LNCaP clone FGC (cell line): ENCODE data around the gene ATG9A.

Source experiments
- DNase-seq: peaks from one replicate; pipeline ENCODE4 v3.0.0-alpha.2; 2011; ENCODE audit warnings: low read depth
- H3K4me3 ChIP-seq: 2 replicates; pipeline ENCODE4 v1.5.1; 2011; ENCODE audit warnings: mild to moderate bottlenecking, low read depth, low read length, control low read depth
- TF ChIP-seq, protein P1 (sequence below): IDR thresholded peaks from 2 replicates; pipeline ENCODE4 v1.5.1; 2012; ENCODE audit warnings: mild to moderate bottlenecking; ENCODE audit not compliant: control insufficient read depth, insufficient read depth; ENCODE audit errors: extremely low read depth

ATG9A gene

DNA sequence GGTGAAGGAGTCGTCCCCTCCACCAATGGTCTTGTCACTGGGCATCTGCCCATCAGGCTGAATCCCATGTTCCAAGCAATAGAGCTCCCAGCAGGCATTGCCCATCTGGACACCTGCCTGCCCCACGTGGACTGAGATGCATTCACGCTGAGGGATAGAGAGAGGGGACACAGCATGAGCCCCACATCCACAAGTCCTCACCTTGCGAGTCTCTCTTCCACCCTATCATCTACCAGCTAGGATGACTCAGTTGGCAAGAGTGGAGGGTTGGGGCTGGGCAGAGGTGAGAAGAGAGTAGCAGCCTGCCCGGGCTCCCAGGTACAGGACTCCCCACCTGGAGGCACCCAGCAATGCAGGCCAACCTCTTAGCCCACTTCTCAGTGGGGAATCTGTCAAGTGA lies 22.6 kb upstream of the ATG9A start:
- H3K4me3 ChIP-seq = peak overlapping the region; percentile 84
- TF ChIP-seq, protein P1, sequence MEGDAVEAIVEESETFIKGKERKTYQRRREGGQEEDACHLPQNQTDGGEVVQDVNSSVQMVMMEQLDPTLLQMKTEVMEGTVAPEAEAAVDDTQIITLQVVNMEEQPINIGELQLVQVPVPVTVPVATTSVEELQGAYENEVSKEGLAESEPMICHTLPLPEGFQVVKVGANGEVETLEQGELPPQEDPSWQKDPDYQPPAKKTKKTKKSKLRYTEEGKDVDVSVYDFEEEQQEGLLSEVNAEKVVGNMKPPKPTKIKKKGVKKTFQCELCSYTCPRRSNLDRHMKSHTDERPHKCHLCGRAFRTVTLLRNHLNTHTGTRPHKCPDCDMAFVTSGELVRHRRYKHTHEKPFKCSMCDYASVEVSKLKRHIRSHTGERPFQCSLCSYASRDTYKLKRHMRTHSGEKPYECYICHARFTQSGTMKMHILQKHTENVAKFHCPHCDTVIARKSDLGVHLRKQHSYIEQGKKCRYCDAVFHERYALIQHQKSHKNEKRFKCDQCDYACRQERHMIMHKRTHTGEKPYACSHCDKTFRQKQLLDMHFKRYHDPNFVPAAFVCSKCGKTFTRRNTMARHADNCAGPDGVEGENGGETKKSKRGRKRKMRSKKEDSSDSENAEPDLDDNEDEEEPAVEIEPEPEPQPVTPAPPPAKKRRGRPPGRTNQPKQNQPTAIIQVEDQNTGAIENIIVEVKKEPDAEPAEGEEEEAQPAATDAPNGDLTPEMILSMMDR = no peak
- DNase-seq = no peak

DNA sequence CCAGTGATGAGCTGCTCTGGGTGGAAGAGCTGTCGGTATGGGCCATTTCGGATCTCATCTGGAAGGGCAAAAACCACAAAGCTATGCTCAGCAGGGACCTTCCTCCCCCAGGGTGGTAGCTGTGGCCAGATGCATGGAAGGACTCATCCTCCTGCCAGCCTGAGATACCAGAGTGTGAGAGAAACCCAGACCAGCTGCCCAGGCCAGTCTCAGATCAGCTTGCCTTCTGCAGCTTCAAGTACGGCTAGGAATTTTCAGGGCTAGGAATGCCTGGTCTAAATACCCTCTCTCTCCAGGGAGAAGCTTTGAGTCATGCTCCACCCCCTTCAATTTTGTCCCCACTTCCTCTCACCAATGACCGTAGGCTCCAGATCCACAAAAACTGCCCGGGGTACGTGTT lies 22.2 kb upstream of the ATG9A start:
- TF ChIP-seq, protein P1 = no peak
- DNase-seq = no peak
- peak overlapping the region; percentile 84; the same call in 1 of the 2 replicates for H3K4me3 ChIP-seq

DNA sequence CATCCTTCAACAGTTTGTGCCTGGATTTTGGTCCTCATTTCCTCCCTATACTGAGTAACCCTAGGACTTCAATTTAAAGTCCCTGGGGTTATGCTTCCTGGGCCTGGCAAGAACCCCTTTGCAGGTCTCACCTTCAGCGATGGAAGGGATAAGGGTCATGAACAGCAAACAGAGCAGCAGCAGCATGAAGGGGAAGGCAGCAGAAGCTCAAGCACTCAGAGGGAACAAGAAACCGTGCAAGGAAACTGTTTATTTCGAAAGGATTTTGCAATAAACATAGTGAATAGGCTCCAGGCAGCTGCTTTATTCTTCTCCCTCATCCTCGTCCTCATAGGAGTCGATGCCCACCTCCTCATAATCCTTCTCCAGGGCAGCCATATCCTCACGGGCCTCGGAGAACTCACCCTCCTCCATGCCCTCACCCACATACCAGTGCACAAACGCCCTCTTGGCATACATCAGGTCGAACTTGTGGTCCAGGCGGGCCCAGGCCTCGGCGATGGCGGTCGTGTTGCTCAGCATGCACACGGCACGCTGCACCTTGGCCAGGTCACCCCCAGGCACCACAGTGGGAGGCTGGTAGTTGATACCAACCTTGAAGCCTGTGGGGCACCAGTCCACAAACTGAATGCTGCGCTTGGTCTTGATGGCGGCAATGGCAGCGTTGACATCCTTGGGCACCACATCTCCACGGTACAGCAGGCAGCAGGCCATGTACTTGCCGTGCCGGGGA lies 20.8 kb upstream of the ATG9A start:
- DNase-seq = no peak
- no peak overlapping the region; the same call in 1 of the 2 replicates for H3K4me3 ChIP-seq
- TF ChIP-seq, protein P1 = no peak

DNA sequence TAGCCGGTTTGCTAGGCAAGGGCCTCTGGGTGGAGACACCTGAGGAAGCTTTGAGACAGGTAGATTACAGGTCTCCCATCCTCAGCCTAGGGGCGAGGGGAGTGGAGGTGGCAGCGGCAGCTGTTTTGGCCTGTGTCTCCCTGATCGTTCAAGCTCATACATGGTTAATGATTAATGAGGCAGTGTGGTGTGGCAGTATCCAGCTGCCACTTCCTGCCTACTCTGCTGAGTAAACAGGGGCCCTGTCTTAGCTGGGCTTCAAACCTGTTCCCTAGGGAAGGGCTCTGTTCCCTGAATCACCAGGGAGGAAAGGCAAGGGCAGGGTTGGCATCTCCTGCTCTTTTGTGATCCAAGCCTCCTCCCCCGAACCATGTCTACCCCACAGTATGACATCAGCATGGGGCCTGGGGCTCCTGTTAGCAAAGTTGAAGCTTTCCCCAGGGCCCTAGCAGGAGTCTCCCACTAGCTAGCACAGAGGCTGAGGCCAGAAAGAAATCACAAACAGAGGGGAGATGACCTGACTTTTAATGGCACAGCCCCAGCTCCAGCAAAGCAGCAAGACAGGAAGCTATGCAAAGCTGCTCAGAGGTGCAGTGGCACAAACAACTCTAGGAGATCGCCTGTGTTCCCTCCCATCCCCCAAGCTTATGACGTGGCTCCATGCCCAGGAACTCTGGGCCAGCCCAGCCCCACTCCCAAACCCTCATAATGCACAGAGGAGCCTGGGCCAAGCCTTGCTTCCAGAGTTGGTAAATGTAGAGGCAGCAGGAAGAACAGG lies 20.0 kb upstream of the ATG9A start:
- TF ChIP-seq, protein P1 = no peak
- peak overlapping the region; percentile 35 for H3K4me3 ChIP-seq
- peak; percentile 87 for DNase-seq

DNA sequence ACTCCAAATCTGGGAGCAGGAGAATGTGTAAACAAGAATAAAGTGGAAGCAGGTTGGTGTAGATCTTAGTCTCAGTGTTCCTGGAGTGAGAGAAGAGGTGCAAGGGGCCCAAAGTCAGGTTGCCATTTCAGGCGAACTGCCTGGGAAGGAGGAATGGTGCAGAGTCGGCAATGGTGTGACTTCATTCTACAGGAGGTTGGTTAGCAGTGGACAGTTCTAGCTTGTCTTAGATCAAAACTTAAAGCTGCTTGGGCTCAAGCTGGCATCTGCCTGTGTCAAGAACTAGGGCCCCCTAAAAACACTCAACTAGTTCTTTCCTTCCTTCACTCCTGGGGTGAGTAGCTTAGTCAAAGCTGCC lies 19.4 kb upstream of the ATG9A start:
- peak overlapping the region; percentile 35 for H3K4me3 ChIP-seq
- TF ChIP-seq, protein P1 = no peak
- no peak for DNase-seq

DNA sequence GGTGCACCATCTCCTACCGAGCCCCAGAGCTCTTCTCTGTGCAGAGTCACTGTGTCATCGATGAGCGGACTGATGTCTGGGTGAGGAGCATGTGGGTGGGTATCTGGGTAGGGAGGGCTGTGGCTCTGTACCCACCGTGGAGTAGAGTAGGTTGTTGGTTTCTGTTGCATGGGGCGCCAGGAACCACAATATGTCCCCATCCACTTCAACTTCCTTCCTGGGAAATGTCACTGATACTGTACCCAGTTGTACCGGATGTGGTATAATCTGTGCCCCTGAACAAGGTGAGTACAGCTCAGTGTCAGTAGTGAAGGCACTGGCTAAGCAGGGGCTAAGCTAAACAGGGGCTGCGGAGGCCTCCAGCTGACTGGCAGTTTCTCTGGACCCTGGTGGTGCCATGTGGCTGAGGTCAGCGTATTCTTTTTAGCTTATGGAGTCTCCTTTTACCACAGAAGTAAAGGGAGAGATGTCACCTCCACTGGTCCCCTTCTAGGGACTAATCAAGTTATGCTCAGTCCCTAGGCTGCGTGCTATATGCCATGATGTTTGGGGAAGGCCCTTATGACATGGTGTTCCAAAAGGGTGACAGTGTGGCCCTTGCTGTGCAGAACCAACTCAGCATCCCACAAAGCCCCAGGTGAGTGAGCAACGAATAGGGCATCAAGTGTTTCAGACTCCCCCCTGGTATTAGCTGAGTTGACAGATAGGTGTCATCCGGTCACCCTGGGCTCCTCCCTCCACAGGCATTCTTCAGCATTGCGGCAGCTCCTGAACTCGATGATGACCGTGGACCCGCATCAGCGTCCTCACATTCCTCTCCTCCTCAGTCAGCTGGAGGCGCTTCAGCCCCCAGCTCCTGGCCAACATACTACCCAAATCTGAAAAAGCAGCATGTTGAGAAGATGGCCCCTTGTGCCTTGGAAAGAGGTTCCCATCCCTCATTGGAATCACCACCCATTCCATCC lies 18.5 kb upstream of the ATG9A start:
- no peak overlapping the region for H3K4me3 ChIP-seq
- no peak for DNase-seq
- TF ChIP-seq, protein P1 = no peak
